ENCODE results near the gene DOK6. TPM values are rescaled to one million over a fixed set of nuclear protein-coding genes. Genes with fewer than 3 reads are reported as not detected.

DOK6 gene
- total and polyA plus RNA-seq, 2 donors (not counting 3 experiments of a cell fraction or from before 2014, with no cell fraction given): under 0.01 TPM; not detected in 1

DNA sequence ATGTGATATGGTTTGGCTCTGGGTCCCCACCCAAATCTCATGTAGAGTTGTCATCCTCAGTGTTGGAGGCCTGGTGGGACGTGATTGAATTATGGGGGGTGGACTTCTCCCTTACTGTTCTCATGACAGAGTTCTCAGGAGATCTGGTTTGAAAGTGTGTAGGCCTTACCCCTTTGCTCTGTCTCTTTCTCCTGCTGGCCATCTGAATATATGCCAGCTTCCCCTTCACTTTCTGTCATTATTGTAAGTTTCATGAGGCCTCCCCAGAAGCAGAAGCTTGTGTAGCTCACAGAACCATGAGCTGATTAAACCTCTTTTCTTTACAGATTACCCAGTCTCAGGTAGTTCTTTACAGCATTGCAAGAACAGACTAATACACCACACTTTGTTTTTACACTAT lies 222.3 kb downstream of the DOK6 start:
- no peak overlapping the region for H3K27ac ChIP-seq (ENCODE audit: insufficient read depth, low read depth, low read length)
- intact Hi-C loops (cut with micrococcal nuclease) (no loop called here), dilution Hi-C loops (cut with MboI; ENCODE audit: extremely low pct_ligation_motif_present, low sequenced_read_pairs) (no loop called here)
- no peak for FAIRE-seq
- H3K79me2 ChIP-seq (ENCODE audit: control insufficient read depth, insufficient read depth, low read length): no peaks in the 10 kb centered on the region
- ChIA-PET CTCF (no interaction called here), POLR2A (no interaction called here)
- no peaks in the 10 kb centered on the region for H3K27me3 ChIP-seq (ENCODE audit: control insufficient read depth in 2 of 2, insufficient read depth in 2 of 2, low read length in 2 of 2)
- H3K36me3 ChIP-seq (ENCODE audit: control insufficient read depth in 2 of 2, extremely low read depth in 1 of 2, insufficient read depth in 2 of 2, low read length in 2 of 2): no peaks in the 10 kb centered on the region
- H3K4me2 ChIP-seq (ENCODE audit: insufficient read depth, low read length): no peak overlapping the region
- no peak for TF ChIP-seq POLR2A (IDR thresholded peaks at IDR 0.05; ENCODE audit: low read depth, low read length)
- TF ChIP-seq MYC (IDR thresholded peaks at IDR 0.05; ENCODE audit: low read depth, low read length): no peak
- TF ChIP-seq, protein P1, sequence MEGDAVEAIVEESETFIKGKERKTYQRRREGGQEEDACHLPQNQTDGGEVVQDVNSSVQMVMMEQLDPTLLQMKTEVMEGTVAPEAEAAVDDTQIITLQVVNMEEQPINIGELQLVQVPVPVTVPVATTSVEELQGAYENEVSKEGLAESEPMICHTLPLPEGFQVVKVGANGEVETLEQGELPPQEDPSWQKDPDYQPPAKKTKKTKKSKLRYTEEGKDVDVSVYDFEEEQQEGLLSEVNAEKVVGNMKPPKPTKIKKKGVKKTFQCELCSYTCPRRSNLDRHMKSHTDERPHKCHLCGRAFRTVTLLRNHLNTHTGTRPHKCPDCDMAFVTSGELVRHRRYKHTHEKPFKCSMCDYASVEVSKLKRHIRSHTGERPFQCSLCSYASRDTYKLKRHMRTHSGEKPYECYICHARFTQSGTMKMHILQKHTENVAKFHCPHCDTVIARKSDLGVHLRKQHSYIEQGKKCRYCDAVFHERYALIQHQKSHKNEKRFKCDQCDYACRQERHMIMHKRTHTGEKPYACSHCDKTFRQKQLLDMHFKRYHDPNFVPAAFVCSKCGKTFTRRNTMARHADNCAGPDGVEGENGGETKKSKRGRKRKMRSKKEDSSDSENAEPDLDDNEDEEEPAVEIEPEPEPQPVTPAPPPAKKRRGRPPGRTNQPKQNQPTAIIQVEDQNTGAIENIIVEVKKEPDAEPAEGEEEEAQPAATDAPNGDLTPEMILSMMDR (IDR thresholded peaks at IDR 0.05; ENCODE audit: extremely low read depth in 1 of 2, insufficient read depth in 1 of 2, low read depth in 1 of 2, low read length in 2 of 2): no peak
- no peak for TF ChIP-seq JUN (IDR thresholded peaks at IDR 0.05; ENCODE audit: borderline replicate concordance, insufficient read depth, insufficient read length, low read depth)
- no peak for TF ChIP-seq EZH2 (IDR thresholded peaks at IDR 0.05; ENCODE audit: borderline replicate concordance, low read depth, low read length, severe bottlenecking)
- TF ChIP-seq FOS (IDR thresholded peaks at IDR 0.05; ENCODE audit: borderline replicate concordance, insufficient read depth, low read length): no peak
- TF ChIP-seq, protein P2, sequence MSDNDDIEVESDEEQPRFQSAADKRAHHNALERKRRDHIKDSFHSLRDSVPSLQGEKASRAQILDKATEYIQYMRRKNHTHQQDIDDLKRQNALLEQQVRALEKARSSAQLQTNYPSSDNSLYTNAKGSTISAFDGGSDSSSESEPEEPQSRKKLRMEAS (IDR thresholded peaks at IDR 0.05; ENCODE audit: insufficient read depth, insufficient read length): no peak
- TF ChIP-seq GATA2 (IDR thresholded peaks at IDR 0.05; ENCODE audit: insufficient read depth, insufficient read length, low read depth, low read length): no peak
- TF ChIP-seq POLR2AphosphoS5 (IDR thresholded peaks at IDR 0.05; ENCODE audit: insufficient read depth, low read depth, low read length): no peak
- no peak overlapping the region for H3K9ac ChIP-seq (replicated peaks; ENCODE audit: extremely low read depth, insufficient read depth, low read length)
- no peak overlapping the region for H2AFZ ChIP-seq (ENCODE audit: low read depth, low read length)
- no peaks in the 10 kb centered on the region for H3K9me1 ChIP-seq (replicated peaks; ENCODE audit: control insufficient read depth, extremely low read depth, insufficient read depth, low read length)
- BruUV-seq (replicated peaks): no TSS peak
- H3K9me3 ChIP-seq (replicated peaks; ENCODE audit: control insufficient read depth, insufficient read depth, low read length): no peaks in the 10 kb centered on the region
- no peaks in the 10 kb centered on the region for H3K4me1 ChIP-seq (ENCODE audit: control insufficient read depth, extremely low read depth, insufficient read depth, low read length)
- no peak overlapping the region for H3K4me3 ChIP-seq (replicated peaks in 1 of 3; ENCODE audit: insufficient read depth in 1 of 3, low read depth in 1 of 3, low read length in 3 of 3)
- no peaks in the 10 kb centered on the region for H4K20me1 ChIP-seq (replicated peaks; ENCODE audit: control insufficient read depth, extremely low read depth, insufficient read depth, low read length)
- DNase-seq (ENCODE audit: low read depth, low spot score): no peak

Data from endothelial cell of umbilical vein (primary cell).